ENCODE results near the gene DNAH1.

GRCh38 chr3:52293491-52294319, 22.4 kb upstream of the DNAH1 start:
- no peak for TF ChIP-seq CTCF (optimal IDR thresholded peaks at IDR 0.05 in 1 of 3, IDR thresholded peaks at IDR 0.05 in 1 of 3, conservative IDR thresholded peaks at IDR 0.05 in 1 of 3; ENCODE audit: extremely low read depth in 1 of 3, insufficient read depth in 2 of 3, low read length in 3 of 3)
- no peak for TF ChIP-seq EZH2 (IDR thresholded peaks at IDR 0.05; ENCODE audit: low read length)

Measured in keratinocyte (primary cell).